MCF 10A (cell line): Measurements from ENCODE around the gene ZNRF3. TPM values are rescaled to one million over a fixed set of nuclear protein-coding genes. Genes with fewer than 3 reads are reported as not detected.

ENCODE experiments used
- Bru-seq: library from RNA; stranded (reverse); fragments of 400-500 nt; gene quantifications from one replicate; lab custom pipeline; 2021; lab: Mats Ljungman, UMichigan
- BruChase-seq, 2 experiments: library from RNA; stranded (reverse); fragments of 400-500 nt; gene quantifications; one replicate each; lab custom pipeline; 2021; lab: Mats Ljungman, UMichigan
- BruUV-seq: library from RNA; stranded (reverse); fragments of 400-500 nt; replicated peaks from 2 replicates; lab custom pipeline; 2021; lab: Mats Ljungman, UMichigan
- CTCF ChIA-PET: fragments of 300-600 bp; sonication (Branson Sonifier 250); formaldehyde crosslinking; extraction: SDS; loops from one replicate; lab custom pipeline; 2021; ENCODE audit warnings: antibody characterized with exemption, inconsistent platforms; lab: Yijun Ruan, JAX
- POLR2A ChIA-PET: fragments of 300-600, 350-650 bp; sonication (Branson Sonifier 250); formaldehyde crosslinking; extraction: SDS; loops from one replicate; lab custom pipeline; 2020; ENCODE audit warnings: antibody characterized with exemption, inconsistent platforms; lab: Yijun Ruan, JAX
- DNase-seq: peaks from one replicate; pipeline ENCODE4 v3.0.0-alpha.2; 2018; ENCODE audit not compliant: unreplicated experiment
- H3K27ac Mint-ChIP-seq: one replicate; pipeline ENCODE4 v1.8.0; 2022; ENCODE audit warnings: mild to moderate bottlenecking, low read depth, mixed read lengths; ENCODE audit not compliant: unreplicated experiment
- H3K27me3 Mint-ChIP-seq: one replicate; pipeline ENCODE4 v1.8.0; 2022; ENCODE audit warnings: mixed read lengths; ENCODE audit not compliant: insufficient read depth, unreplicated experiment
- H3K36me3 Mint-ChIP-seq: one replicate; pipeline ENCODE4 v1.8.0; 2022; ENCODE audit warnings: mild to moderate bottlenecking, moderate library complexity, mixed read lengths; ENCODE audit not compliant: insufficient read depth, unreplicated experiment
- H3K4me1 Mint-ChIP-seq: one replicate; pipeline ENCODE4 v1.8.0; 2022; ENCODE audit warnings: mixed read lengths; ENCODE audit not compliant: insufficient read depth, unreplicated experiment
- H3K4me3 Mint-ChIP-seq: one replicate; pipeline ENCODE4 v1.8.0; 2022; ENCODE audit warnings: mild to moderate bottlenecking, moderate library complexity, mixed read lengths; ENCODE audit not compliant: unreplicated experiment
- H3K9me3 Mint-ChIP-seq: one replicate; pipeline ENCODE4 v1.8.0; 2022; ENCODE audit warnings: mixed read lengths; ENCODE audit not compliant: unreplicated experiment
- intact Hi-C: fragments of 100-400 bp; cut with micrococcal nuclease; formaldehyde crosslinking; loops from 2 replicates; pipeline ENCODE4 v1.14.1; 2022
- long read RNA-seq: library from polyadenylated mRNA; stranded (forward); transcript quantifications from one replicate; pipeline ENCODE4 v2.0.0, GENCODE V29; 2022
- total RNA-seq: library from RNA; stranded (reverse); gene quantifications from 2 replicates; pipeline ENCODE4 v1.2.3, GENCODE V29; 2022
- TF ChIP-seq, protein P1 (sequence below): fragments of 200-600 bp; IDR thresholded peaks from one replicate; pipeline ENCODE4 v1.8.0; 2022; ENCODE audit warnings: antibody characterized with exemption, mild to moderate bottlenecking; ENCODE audit not compliant: unreplicated experiment

Gene ZNRF3
- total RNA-seq (7.1 and 7.9 TPM in 2 replicates), Bru-seq, nascent RNA (percentile 63 among the genes with signal in this experiment), BruChase-seq, experiment 1, labeled RNA remaining after a 6-hour chase (percentile 54 among the genes with signal in this experiment), BruChase-seq, experiment 2, labeled RNA remaining after a 2-hour chase (percentile 57 among the genes with signal in this experiment)
- long read RNA-seq, full-length matches to known transcripts = 11 of 29 reads
- long read RNA-seq, partial matches to known transcripts = 8 of 29 reads
- long read RNA-seq, other reads (novel, unspliced or antisense) = 10 of 29 reads

DNA sequence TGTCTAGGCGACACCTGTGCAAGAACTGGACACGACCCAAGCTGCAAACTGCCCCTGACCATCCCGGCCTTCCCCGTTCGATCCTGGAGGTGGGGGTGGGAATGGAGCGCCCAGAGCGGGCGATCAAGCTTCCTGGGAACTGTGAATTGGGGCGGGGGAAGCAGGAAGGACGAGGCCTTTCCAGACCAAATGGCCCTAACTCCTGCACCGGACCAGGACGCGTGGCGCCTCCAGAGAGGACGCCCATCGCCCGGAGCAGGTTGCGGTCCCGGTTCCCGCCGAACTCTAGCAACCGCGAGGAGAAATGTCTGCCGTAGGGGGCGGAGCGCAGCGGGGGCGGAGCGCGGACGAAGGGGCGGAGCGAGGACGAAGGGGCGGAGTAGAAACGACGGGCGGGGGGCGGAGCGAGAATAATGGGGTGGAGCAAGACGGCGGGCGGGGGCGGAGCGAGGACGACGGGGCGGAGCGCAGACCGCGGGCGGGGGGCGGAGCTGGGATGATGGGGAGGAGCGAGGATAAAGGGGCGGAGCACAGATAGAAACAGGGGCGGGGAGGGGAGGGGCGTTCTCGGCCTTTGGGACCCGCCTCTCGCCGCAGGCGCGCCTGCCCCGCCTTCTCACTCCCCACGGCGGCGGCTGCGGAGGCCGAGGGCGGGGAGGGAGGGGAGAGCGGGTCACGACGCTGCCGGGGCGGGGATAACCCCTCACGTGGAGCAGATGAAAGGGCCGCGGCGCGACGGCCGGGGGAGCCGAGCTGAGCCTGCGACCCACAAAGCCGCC lies at the start of gene ZNRF3:
Gene ZNRF3 (plus strand): TSS at position 695 of the 779 bp plus-strand sequence. CDS start 195 bp downstream, outside the sequence.
- H3K4me1 Mint-ChIP-seq = peaks cover 12% of the 10 kb centered on the region
- H3K9me3 Mint-ChIP-seq = no peaks in the 10 kb centered on the region
- H3K27ac Mint-ChIP-seq = no peak within 1 kb of the TSS
- H3K36me3 Mint-ChIP-seq = no peaks in the 10 kb centered on the region
- no peaks in the 10 kb centered on the region for H3K27me3 Mint-ChIP-seq
- peak within 1 kb of the TSS; percentile 78 for H3K4me3 Mint-ChIP-seq
- POLR2A ChIA-PET = interaction anchor here (0.6 to 3.5 kb wide), 10 partner anchors 9 to 158 kb away, joined by 3 to 23 read pairs (median 4); partner anchors contain the start of gene XBP1
- intact Hi-C loops = loop anchor here (1.0 to 2.0 kb wide), 2 partner anchors 94 to 148 kb away; no protein-coding TSS in a partner anchor
- CTCF ChIA-PET = interaction anchor here (0.6 kb wide), 1 partner anchor 23 kb away, joined by 3 read pairs; no protein-coding TSS in a partner anchor
- DNase-seq = peak; percentile 92
- TF ChIP-seq, protein P1, sequence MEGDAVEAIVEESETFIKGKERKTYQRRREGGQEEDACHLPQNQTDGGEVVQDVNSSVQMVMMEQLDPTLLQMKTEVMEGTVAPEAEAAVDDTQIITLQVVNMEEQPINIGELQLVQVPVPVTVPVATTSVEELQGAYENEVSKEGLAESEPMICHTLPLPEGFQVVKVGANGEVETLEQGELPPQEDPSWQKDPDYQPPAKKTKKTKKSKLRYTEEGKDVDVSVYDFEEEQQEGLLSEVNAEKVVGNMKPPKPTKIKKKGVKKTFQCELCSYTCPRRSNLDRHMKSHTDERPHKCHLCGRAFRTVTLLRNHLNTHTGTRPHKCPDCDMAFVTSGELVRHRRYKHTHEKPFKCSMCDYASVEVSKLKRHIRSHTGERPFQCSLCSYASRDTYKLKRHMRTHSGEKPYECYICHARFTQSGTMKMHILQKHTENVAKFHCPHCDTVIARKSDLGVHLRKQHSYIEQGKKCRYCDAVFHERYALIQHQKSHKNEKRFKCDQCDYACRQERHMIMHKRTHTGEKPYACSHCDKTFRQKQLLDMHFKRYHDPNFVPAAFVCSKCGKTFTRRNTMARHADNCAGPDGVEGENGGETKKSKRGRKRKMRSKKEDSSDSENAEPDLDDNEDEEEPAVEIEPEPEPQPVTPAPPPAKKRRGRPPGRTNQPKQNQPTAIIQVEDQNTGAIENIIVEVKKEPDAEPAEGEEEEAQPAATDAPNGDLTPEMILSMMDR = no peak
- BruUV-seq = no TSS peak

DNA sequence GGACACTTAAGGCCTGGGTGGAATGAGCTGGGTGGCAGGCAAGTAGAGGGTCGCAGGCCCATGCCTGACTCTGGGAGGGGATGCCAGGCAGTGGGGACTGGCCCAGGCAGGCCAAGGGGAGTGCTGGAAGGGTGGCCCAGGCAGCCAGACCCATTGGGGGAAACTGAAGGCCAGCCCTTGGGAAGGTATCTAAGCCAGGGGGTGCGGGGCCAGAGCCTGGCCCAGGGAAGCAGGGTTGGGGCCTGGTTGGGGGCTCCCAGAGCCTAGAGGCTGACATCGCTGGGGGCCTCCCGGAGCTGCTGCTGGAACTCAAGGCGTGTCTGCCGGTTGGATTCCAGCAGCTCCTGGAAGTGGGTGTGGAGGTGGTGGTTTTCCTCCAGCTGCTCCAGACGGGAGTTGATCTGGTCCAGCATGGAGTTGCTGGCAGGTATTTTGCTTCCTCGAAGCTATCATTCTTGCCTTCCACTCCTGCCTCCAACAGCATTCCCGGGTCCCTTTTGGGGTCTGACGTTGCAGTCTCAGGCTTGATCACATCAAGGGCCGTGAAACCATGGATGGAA lies 47.7 kb upstream of the ZNRF3 start:
- Mint-ChIP-seq H3K36me3 (no peaks in the 10 kb centered on the region), H3K9me3 (no peaks in the 10 kb centered on the region), H3K4me3 (no peak overlapping the region), H3K4me1 (no peaks in the 10 kb centered on the region), H3K27ac (no peak overlapping the region), H3K27me3 (no peaks in the 10 kb centered on the region)
- TF ChIP-seq, protein P1 = no peak
- ChIA-PET POLR2A (interaction anchor here (0.6 to 0.7 kb wide), 2 partner anchors 8 to 75 kb away, joined by 3 read pairs; no protein-coding TSS in a partner anchor), CTCF (interaction anchor here (0.6 to 3.0 kb wide), 5 partner anchors 205 to 965 kb away, joined by 3 to 11 read pairs (median 7); no protein-coding TSS in a partner anchor)
- DNase-seq = no peak
- intact Hi-C loops = no loop called here
- no TSS peak for BruUV-seq

DNA sequence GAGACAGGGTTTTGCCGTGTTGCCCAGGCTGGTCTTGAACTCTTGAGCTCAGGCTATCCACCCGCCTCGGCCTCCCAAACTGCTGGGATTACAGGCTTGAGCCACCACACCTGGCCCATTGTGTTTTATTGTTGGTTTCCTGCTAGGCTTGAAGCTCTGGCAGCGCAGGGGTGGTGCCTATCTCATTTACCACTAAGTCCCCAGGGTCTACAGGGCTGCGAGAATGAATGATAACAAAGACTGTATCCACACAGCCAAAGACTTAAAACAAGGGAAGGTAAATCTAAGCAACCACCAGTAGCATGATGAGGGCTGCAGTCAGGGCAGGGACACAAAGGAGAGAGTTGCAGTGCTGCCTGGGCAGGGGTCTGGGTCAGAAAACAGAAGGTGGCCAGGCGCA lies 45.7 kb upstream of the ZNRF3 start:
- Mint-ChIP-seq H3K4me3 (no peak overlapping the region), H3K27ac (no peak overlapping the region), H3K4me1 (no peaks in the 10 kb centered on the region), H3K27me3 (no peaks in the 10 kb centered on the region), H3K9me3 (no peaks in the 10 kb centered on the region), H3K36me3 (no peaks in the 10 kb centered on the region)
- BruUV-seq = no TSS peak
- no peak for DNase-seq
- CTCF ChIA-PET = interaction anchor here (0.5 to 3.0 kb wide), 6 partner anchors 9 to 439 kb away, joined by 3 to 15 read pairs (median 8); no protein-coding TSS in a partner anchor
- intact Hi-C loops = no loop called here
- POLR2A ChIA-PET = no interaction called here
- TF ChIP-seq, protein P1 = no peak
